NCI-H1417 treated with DMSO at 0.1 percent for 48 hours (cell line): Measurements from ENCODE around the gene KLHDC3.

ENCODE experiments used
- DNase-seq: peaks from one replicate; lab custom pipeline; 2025; lab: John Stamatoyannopoulos, UW

Gene KLHDC3

DNA sequence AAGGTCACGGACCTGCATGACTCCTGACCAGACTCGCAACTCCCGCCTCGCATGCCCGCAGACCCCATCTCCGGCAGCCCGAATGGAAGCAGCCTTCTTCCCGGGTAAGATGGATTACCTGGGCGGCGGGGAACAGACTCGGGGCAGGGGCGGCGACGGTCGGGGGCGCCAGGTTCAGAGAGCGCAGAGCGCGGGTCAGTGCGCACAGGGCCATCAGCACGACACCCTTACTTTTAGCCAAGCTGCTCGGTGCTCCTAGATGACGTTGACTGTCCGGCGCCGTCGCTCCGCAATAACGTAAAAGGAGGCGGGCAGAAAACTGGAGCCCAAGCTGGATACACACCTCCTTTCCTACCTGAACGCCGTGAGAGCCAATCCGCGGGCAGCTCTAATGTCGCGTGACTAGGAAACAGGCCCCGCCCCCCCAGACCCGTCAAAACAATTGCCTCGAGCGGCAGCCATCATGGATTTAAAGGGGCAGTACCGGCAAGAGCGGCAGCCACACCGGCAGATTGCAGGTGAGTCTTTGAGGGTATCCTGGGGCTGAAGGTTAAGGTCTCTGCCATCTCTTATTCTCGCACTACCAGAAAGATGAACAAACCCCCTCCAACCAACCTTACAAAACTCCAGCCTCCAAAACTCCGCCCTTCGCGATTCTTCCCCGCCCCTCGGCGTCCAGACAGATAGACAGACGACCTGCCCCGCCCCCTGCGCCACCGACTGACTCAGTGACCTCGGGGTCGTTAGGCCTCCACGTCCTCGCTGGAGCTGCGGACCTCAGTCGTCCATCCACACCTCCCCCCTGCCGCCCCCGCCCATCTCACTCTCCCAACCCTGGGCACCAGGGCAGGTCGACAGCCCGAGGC, 45.4 kb downstream of the KLHDC3 start, which contains the start of the genes KLC4 and MRPL2:
KLC4 (plus strand) TSS at position 464 of the 866 bp plus-strand sequence. CDS start 1,705 bp downstream, outside the sequence.
MRPL2 (minus strand) TSS at position 267 of the 866 bp plus-strand sequence; CDS start at position 214, 53 bp downstream.
- DNase-seq, result peak; percentile 91

- DNase-seq, result no peak
Observed at GRCh38 chr6:43060034-43060754, 46.1 kb downstream of the KLHDC3 start.

GRCh38 chr6:43060755-43061633, 46.9 kb downstream of the KLHDC3 start:
- no peak for DNase-seq

DNA sequence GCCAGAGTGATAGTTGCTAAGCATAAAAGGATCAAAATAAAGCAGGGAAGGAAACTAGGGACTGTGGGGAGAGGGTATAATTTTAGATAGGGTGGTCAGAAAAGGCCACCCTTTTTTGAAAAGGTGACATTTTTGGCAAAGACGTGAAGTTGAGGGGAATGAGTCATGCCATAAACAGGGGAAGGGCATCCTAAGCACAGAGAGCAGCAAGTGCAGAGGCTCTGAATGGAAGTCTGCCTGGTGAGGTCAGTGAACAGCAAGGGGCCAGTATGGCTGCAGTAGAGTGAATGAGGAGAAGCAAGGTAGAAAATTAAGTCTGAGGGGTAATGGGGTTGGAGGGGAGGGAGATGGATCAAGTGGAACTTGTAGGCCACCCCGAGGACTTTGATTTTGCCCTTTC, 47.8 kb downstream of the KLHDC3 start:
- no peak for DNase-seq

GRCh38 chr6:43062818-43063217, 48.8 kb downstream of the KLHDC3 start:
- DNase-seq, result no peak

GRCh38 chr6:43070028-43070632, 56.1 kb downstream of the KLHDC3 start:
- no peak for DNase-seq
